Calu3 (cell line): ENCODE data around the gene GPR171. TPM values are rescaled to one million over a fixed set of nuclear protein-coding genes. Genes with fewer than 3 reads are reported as not detected.

Experiments used
- BruUV-seq: library from RNA; stranded (reverse); fragments of 400-500 nt; replicated peaks from 2 replicates; lab custom pipeline; 2021; lab: Mats Ljungman, UMichigan
- CTCF ChIA-PET: fragments of 300-600 bp; sonication (Branson Sonifier 250); formaldehyde crosslinking; loops from one replicate; lab custom pipeline; 2022; ENCODE audit warnings: antibody characterized with exemption; lab: Charles Lee
- DNase-seq: peaks from one replicate; pipeline ENCODE4 v3.0.0; 2022
- H3K27ac Mint-ChIP-seq: one replicate; pipeline ENCODE4 v1.8.0; 2022; ENCODE audit warnings: mixed read lengths; ENCODE audit not compliant: unreplicated experiment
- H3K27me3 Mint-ChIP-seq: one replicate; pipeline ENCODE4 v1.8.0; 2022; ENCODE audit warnings: mixed read lengths; ENCODE audit not compliant: unreplicated experiment
- H3K36me3 Mint-ChIP-seq: one replicate; pipeline ENCODE4 v1.8.0; 2022; ENCODE audit warnings: mild to moderate bottlenecking, moderate library complexity, mixed read lengths; ENCODE audit not compliant: insufficient read depth, unreplicated experiment
- H3K4me1 Mint-ChIP-seq: one replicate; pipeline ENCODE4 v1.8.0; 2022; ENCODE audit warnings: mild to moderate bottlenecking, low read depth, mixed read lengths; ENCODE audit not compliant: unreplicated experiment
- H3K4me3 Mint-ChIP-seq: one replicate; pipeline ENCODE4 v1.8.0; 2022; ENCODE audit warnings: mild to moderate bottlenecking, low read depth, moderate library complexity, mixed read lengths; ENCODE audit not compliant: unreplicated experiment
- H3K9me3 Mint-ChIP-seq: one replicate; pipeline ENCODE4 v1.8.0; 2022; ENCODE audit warnings: low read depth, mixed read lengths; ENCODE audit not compliant: unreplicated experiment
- CTCF ChIP-seq: fragments of 200-600 bp; IDR thresholded peaks from one replicate; pipeline ENCODE4 v1.8.0; 2022; ENCODE audit warnings: antibody characterized with exemption; ENCODE audit not compliant: unreplicated experiment
- intact Hi-C: fragments of 100-400 bp; cut with micrococcal nuclease; formaldehyde crosslinking; loops from one replicate; pipeline ENCODE4 v1.10.0; 2022; ENCODE audit not compliant: unreplicated experiment
- total RNA-seq: library from RNA; stranded (reverse); gene quantifications from 2 replicates; pipeline ENCODE4 v1.2.3, GENCODE V29; 2022

The GPR171 gene
- total RNA-seq, 1 experiment from 2014 or later: not detected

GRCh38 chr3:151198849-151199248, 4.2 kb downstream of the GPR171 start:
- BruUV-seq: no TSS peak
- Mint-ChIP-seq H3K4me1 (no peaks in the 10 kb centered on the region), H3K27me3 (no peaks in the 10 kb centered on the region), H3K36me3 (no peaks in the 10 kb centered on the region), H3K4me3 (no peak overlapping the region), H3K27ac (no peak overlapping the region), H3K9me3 (no peaks in the 10 kb centered on the region)
- intact Hi-C loops: no loop called here
- no peak for DNase-seq
- CTCF ChIA-PET: no interaction called here
- no peak for TF ChIP-seq CTCF

- intact Hi-C loops: no loop called here
- Mint-ChIP-seq H3K4me1 (no peaks in the 10 kb centered on the region), H3K4me3 (no peak overlapping the region), H3K36me3 (no peaks in the 10 kb centered on the region), H3K9me3 (no peaks in the 10 kb centered on the region), H3K27me3 (no peaks in the 10 kb centered on the region), H3K27ac (no peak overlapping the region)
- DNase-seq: no peak
- BruUV-seq: no TSS peak
- CTCF ChIA-PET: interaction anchor here (1.0 to 1.4 kb wide), 2 partner anchors 12 to 78 kb away, joined by 3 read pairs; no protein-coding TSS in a partner anchor
- TF ChIP-seq CTCF: no peak
Observed at GRCh38 chr3:151197981-151198767, 4.8 kb downstream of the GPR171 start.

- Mint-ChIP-seq H3K4me1 (no peaks in the 10 kb centered on the region), H3K27ac (no peak overlapping the region), H3K9me3 (no peaks in the 10 kb centered on the region), H3K4me3 (no peak overlapping the region), H3K36me3 (no peaks in the 10 kb centered on the region), H3K27me3 (no peaks in the 10 kb centered on the region)
- CTCF ChIA-PET: interaction anchor here (1.0 to 1.4 kb wide), 2 partner anchors 13 to 79 kb away, joined by 3 read pairs; no protein-coding TSS in a partner anchor
- intact Hi-C loops: no loop called here
- TF ChIP-seq CTCF: no peak
- BruUV-seq: no TSS peak
- DNase-seq: no peak
Observed at GRCh38 chr3:151197228-151197627, 5.8 kb downstream of the GPR171 start.

- DNase-seq: no peak
- no peak overlapping the region for H3K4me3 Mint-ChIP-seq
- BruUV-seq: no TSS peak
- CTCF ChIA-PET: interaction anchor here (0.6 to 1.3 kb wide), 2 partner anchors 32 to 1599 kb away, joined by 3 to 5 read pairs; no protein-coding TSS in a partner anchor
- no peaks in the 10 kb centered on the region for H3K4me1 Mint-ChIP-seq
- no peaks in the 10 kb centered on the region for H3K9me3 Mint-ChIP-seq
- intact Hi-C loops: no loop called here
- no peak overlapping the region for H3K27ac Mint-ChIP-seq
- H3K36me3 Mint-ChIP-seq: no peaks in the 10 kb centered on the region
- no peaks in the 10 kb centered on the region for H3K27me3 Mint-ChIP-seq
- TF ChIP-seq CTCF: no peak
Observed at GRCh38 chr3:151196434-151196833, 6.6 kb downstream of the GPR171 start.
